GM15510 (cell line): ENCODE data around the gene DHRS12.
A peak's percentile ranks its signal among the peaks of the same experiment; 100 is the strongest.

Experiments
- POLR2A ChIP-seq: IDR thresholded peaks from 3 replicates; pipeline ENCODE4 v1.6.1; 2011; ENCODE audit warnings: borderline replicate concordance; ENCODE audit not compliant: insufficient read length; ENCODE audit errors: extremely low read depth

Gene DHRS12

GRCh38 chr13:51803422-51804294 is at the start of gene DHRS12:
TSS of gene DHRS12 (minus strand) at chr13:51804163. CDS start at chr13:51799659, 4,504 bp downstream.
- peak; percentile 73 for TF ChIP-seq POLR2A

- TF ChIP-seq POLR2A, result no peak
These were observed 45.5 kb upstream of the DHRS12 start for GRCh38 chr13:51849145-51850101.

- no peak for TF ChIP-seq POLR2A
These were observed 44.7 kb upstream of the DHRS12 start for GRCh38 chr13:51848674-51849073.

- TF ChIP-seq POLR2A, result no peak
These were observed 42.8 kb upstream of the DHRS12 start for GRCh38 chr13:51846756-51847155.

GRCh38 chr13:51845574-51846318 is 41.8 kb upstream of the DHRS12 start:
- no peak for TF ChIP-seq POLR2A

- TF ChIP-seq POLR2A, result no peak
These were observed 41.1 kb upstream of the DHRS12 start, which contains the start of gene TMEM272 for GRCh38 chr13:51844862-51845573. TSS of gene TMEM272 (minus strand) at chr13:51845177. CDS start at chr13:51838530, 6,647 bp downstream.

GRCh38 chr13:51843529-51843928 is 39.6 kb upstream of the DHRS12 start:
- TF ChIP-seq POLR2A, result no peak

- no peak for TF ChIP-seq POLR2A
These were observed 37.8 kb upstream of the DHRS12 start for GRCh38 chr13:51841732-51842131.

- TF ChIP-seq POLR2A, result no peak
These were observed 37.0 kb upstream of the DHRS12 start for GRCh38 chr13:51840917-51841316.

- no peak for TF ChIP-seq POLR2A
These were observed 36.0 kb upstream of the DHRS12 start for GRCh38 chr13:51839711-51840540.

GRCh38 chr13:51838240-51838846 is 34.4 kb upstream of the DHRS12 start:
- TF ChIP-seq POLR2A, result no peak

GRCh38 chr13:51837016-51837415 is 33.1 kb upstream of the DHRS12 start:
- TF ChIP-seq POLR2A, result no peak
